Endothelial cell of umbilical vein (primary cell): ENCODE data around the gene DNAJB9.

Experiments
- EZH2 ChIP-seq: IDR thresholded peaks from 2 replicates; pipeline ENCODE4 v1.6.1; 2012; ENCODE audit warnings: borderline replicate concordance, low read depth, mild to moderate bottlenecking, moderate library complexity, low read length, inconsistent platforms; ENCODE audit not compliant: severe bottlenecking
- GATA2 ChIP-seq: IDR thresholded peaks from 2 replicates; pipeline ENCODE4 v1.7.0; 2011; ENCODE audit warnings: low read depth, mild to moderate bottlenecking, moderate library complexity, mixed read lengths, low read length; ENCODE audit not compliant: insufficient read length, insufficient read depth
- MYC ChIP-seq: IDR thresholded peaks from one replicate; pipeline ENCODE4 v1.6.1; 2011; ENCODE audit warnings: mild to moderate bottlenecking, low read depth, low read length
- POLR2A ChIP-seq: IDR thresholded peaks from 2 replicates; pipeline ENCODE4 v1.6.1; 2012; ENCODE audit warnings: low read depth, mild to moderate bottlenecking, control low read depth, low read length
- POLR2AphosphoS5 ChIP-seq: IDR thresholded peaks from 2 replicates; pipeline ENCODE4 v1.6.1; 2012; ENCODE audit warnings: low read depth, mild to moderate bottlenecking, control low read depth, low read length, moderate library complexity; ENCODE audit not compliant: insufficient read depth
- TF ChIP-seq, protein P1 (sequence below): IDR thresholded peaks from 2 replicates; pipeline ENCODE4 v1.6.1; 2011; ENCODE audit not compliant: insufficient read depth, insufficient read length
- TF ChIP-seq, protein P2 (sequence below), 2 donors: IDR thresholded peaks; 1 replicate in 1 of 2; 2 replicates in 1 of 2; pipeline ENCODE4 v1.5.1; 2011; ENCODE audit warnings: low read length in 2 of 2, mild to moderate bottlenecking in 2 of 2, moderate library complexity in 2 of 2, control low read depth in 1 of 2, inconsistent platforms in 1 of 2, low read depth in 1 of 2; ENCODE audit not compliant: insufficient read depth in 1 of 2; ENCODE audit errors: extremely low read depth in 1 of 2

GRCh38 chr7:108525327-108525984 is 44.2 kb upstream of the DNAJB9 start:
- TF ChIP-seq POLR2A (no peak), POLR2AphosphoS5 (no peak), GATA2 (no peak), MYC (no peak), EZH2 (no peak)
- TF ChIP-seq, protein P1, sequence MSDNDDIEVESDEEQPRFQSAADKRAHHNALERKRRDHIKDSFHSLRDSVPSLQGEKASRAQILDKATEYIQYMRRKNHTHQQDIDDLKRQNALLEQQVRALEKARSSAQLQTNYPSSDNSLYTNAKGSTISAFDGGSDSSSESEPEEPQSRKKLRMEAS = no peak
- TF ChIP-seq, protein P2, sequence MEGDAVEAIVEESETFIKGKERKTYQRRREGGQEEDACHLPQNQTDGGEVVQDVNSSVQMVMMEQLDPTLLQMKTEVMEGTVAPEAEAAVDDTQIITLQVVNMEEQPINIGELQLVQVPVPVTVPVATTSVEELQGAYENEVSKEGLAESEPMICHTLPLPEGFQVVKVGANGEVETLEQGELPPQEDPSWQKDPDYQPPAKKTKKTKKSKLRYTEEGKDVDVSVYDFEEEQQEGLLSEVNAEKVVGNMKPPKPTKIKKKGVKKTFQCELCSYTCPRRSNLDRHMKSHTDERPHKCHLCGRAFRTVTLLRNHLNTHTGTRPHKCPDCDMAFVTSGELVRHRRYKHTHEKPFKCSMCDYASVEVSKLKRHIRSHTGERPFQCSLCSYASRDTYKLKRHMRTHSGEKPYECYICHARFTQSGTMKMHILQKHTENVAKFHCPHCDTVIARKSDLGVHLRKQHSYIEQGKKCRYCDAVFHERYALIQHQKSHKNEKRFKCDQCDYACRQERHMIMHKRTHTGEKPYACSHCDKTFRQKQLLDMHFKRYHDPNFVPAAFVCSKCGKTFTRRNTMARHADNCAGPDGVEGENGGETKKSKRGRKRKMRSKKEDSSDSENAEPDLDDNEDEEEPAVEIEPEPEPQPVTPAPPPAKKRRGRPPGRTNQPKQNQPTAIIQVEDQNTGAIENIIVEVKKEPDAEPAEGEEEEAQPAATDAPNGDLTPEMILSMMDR (IDR thresholded peaks at IDR 0.05; ENCODE audit: extremely low read depth in 1 of 2, insufficient read depth in 1 of 2, low read depth in 1 of 2, low read length in 2 of 2) = peak in 1 of 2 donors; percentile 8
